ACHN (cell line): ENCODE results near the gene SUCO.
"Not testable (repeated sequence)": the region's sequence is repeated elsewhere in the genome, so short reads cannot be mapped to it uniquely, and the experiment has no call there.

ENCODE experiments used
- DNase-seq: peaks from one replicate; pipeline ENCODE4 v3.0.0-alpha.2; 2015
- in situ Hi-C: cut with HindIII; loops from 2 replicates; pipeline ENCODE4 v1.10.0; 2017; ENCODE audit warnings: low sequenced_read_pairs, low pct_ligation_motif_present, low pct_unique_long_range_greater_than_20kb

SUCO gene

GRCh38 chr1:172591429-172591828 lies 58.5 kb downstream of the SUCO start:
- DNase-seq, in situ Hi-C loops: not testable (repeated sequence)

DNA sequence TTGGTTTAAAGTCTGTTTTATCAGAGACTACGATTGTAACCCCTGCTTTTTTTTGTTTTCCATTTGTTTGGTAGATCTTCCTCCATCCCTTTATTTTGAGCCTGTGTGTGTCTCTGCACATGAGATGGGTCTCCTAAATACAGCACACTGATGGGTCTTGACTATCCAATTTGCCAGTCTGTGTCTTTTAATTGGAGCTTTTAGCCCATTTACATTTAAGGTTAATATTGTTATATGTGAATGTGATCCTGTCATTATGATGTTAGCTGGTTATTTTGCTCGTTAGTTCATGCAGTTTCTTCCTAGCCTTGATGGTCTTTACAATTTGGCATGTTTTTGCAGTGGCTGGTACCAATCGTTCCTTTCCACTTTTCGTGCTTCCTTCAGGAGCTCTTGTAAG lies 62.1 kb downstream of the SUCO start:
- in situ Hi-C loops, DNase-seq: not testable (repeated sequence)

DNA sequence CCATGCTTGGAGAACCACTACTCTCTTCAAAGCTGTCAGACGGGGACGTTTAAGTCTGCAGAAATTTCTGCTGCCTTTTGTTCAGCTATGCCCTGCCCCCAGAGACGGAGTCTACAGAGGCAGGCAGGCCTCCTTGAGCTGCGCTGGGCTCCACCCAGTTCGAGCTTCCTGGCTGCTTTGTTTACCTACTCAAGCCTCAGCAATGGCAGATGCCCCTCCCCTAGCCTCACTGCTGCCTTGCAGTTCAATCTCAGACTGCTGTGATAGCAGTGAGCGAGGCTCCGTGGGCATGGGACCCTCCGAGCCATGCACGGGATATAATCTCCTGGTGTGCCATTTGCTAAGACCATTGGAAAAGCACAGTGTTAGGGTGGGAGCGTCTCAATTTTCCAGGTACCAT lies 63.8 kb downstream of the SUCO start:
- DNase-seq, in situ Hi-C loops: not testable (repeated sequence)

GRCh38 chr1:172599912-172600311 lies 67.0 kb downstream of the SUCO start:
- no peak for DNase-seq
- in situ Hi-C loops, result no loop called here

GRCh38 chr1:172600615-172601014 lies 67.7 kb downstream of the SUCO start:
- no peak for DNase-seq
- in situ Hi-C loops, result no loop called here

GRCh38 chr1:172601046-172601630 lies 68.2 kb downstream of the SUCO start:
- DNase-seq, result no peak
- in situ Hi-C loops, result no loop called here

- in situ Hi-C loops, result no loop called here
Measured at GRCh38 chr1:172602706-172603105, 69.8 kb downstream of the SUCO start.

GRCh38 chr1:172603816-172604215 lies 70.9 kb downstream of the SUCO start:
- DNase-seq, result no peak
- in situ Hi-C loops, result no loop called here

More at GRCh38 chr1:172602706-172603105, 69.8 kb downstream of the SUCO start:
- no peak for DNase-seq

GRCh38 chr1:172605641-172606040 lies 72.7 kb downstream of the SUCO start:
- in situ Hi-C loops, result no loop called here

GRCh38 chr1:172607145-172607544 lies 74.2 kb downstream of the SUCO start:
- in situ Hi-C loops, result no loop called here
- no peak for DNase-seq

More at GRCh38 chr1:172605641-172606040, 72.7 kb downstream of the SUCO start:
- DNase-seq, result no peak

GRCh38 chr1:172608098-172608601 lies 75.2 kb downstream of the SUCO start:
- in situ Hi-C loops, result no loop called here
- no peak for DNase-seq

GRCh38 chr1:172609528-172609927 lies 76.6 kb downstream of the SUCO start:
- in situ Hi-C loops, result no loop called here
- DNase-seq, result peak; percentile 48

DNA sequence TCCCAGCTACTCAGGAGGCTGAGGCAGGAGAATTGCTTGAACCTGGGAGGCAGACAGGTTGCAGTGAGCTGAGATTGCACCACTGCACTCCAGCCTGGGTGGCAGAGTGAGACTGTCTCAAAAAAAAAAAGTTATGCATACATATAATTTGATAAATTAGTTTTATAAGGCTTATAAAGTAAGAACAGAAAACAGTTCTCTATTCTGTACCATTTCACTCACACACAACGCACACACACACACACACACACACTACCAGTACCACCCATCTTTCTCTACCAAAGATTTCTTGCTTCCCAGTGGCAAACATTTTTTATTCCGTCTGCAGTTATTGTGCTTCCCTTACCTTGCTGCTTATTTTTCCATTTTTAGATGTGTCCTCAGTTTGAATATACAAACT lies 79.5 kb downstream of the SUCO start:
- in situ Hi-C loops, result loop anchor here (10.0 kb wide), 1 partner anchor 102 kb away; no protein-coding TSS in a partner anchor
- no peak for DNase-seq

GRCh38 chr1:172613294-172613693 lies 80.3 kb downstream of the SUCO start:
- in situ Hi-C loops, result loop anchor here (10.0 kb wide), 1 partner anchor 102 kb away; no protein-coding TSS in a partner anchor
- DNase-seq, result no peak

- in situ Hi-C loops, result loop anchor here (10.0 kb wide), 1 partner anchor 99 kb away; no protein-coding TSS in a partner anchor
- DNase-seq, result no peak
Measured at GRCh38 chr1:172616195-172616594, 83.2 kb downstream of the SUCO start.

GRCh38 chr1:172616636-172617035 lies 83.7 kb downstream of the SUCO start:
- in situ Hi-C loops, result loop anchor here (10.0 kb wide), 1 partner anchor 98 kb away; no protein-coding TSS in a partner anchor
- DNase-seq, result no peak

GRCh38 chr1:172620603-172621002 lies 87.7 kb downstream of the SUCO start:
- in situ Hi-C loops, DNase-seq: not testable (repeated sequence)

DNA sequence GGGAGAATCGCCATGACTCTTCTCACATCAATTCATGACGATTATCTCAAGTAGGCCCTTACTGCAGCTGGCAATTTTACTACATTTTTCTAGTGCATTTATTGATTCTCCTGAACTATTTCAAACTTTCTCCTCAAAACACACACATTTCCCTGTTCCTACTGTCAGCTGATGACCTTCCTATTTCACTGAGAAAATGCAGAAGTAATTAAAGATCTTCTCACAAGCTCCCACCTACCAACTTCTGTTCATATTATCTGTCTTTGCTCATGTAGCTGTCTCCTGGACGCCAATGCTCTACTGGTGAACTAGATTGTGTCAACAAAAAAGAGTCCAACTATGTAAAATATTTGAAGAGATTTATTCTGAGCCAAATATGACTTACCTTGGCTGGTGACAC lies 89.6 kb downstream of the SUCO start:
- in situ Hi-C loops, result no loop called here
- DNase-seq, result no peak

GRCh38 chr1:172623748-172624147 lies 90.8 kb downstream of the SUCO start:
- in situ Hi-C loops, result no loop called here
- no peak for DNase-seq

DNA sequence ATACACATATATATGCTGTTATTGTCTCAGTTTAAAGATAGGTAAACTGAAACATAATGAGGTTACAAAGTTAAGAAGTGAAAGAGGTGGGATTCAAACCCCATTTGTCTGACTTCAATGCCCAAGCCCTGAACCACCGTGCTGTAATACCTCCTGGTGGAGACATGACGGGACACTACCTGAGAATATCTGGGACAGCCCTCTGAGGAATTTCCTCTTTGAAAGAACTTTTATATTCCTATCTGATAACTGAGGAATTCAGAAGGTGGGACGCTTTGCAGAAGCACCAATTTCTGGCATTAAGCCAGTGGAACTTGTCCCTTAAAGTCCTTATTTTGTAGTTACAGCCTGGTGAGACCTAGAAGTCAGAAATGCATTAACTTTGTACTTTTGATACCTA lies 93.9 kb downstream of the SUCO start:
- in situ Hi-C loops, result no loop called here
- no peak for DNase-seq
